SW480 (cell line): ENCODE results near the gene C1QTNF8.
A peak's percentile ranks its signal among the peaks of the same experiment; 100 is the strongest.

ENCODE experiments used
- DNase-seq: peaks from one replicate; pipeline ENCODE4 v3.0.0-alpha.2; 2016; ENCODE audit warnings: low spot score

The C1QTNF8 gene

GRCh38 chr16:1108299-1109252, 12.5 kb upstream of the C1QTNF8 start:
- no peak for DNase-seq

- DNase-seq: no peak
Measured at GRCh38 chr16:1107731-1108130, 11.7 kb upstream of the C1QTNF8 start.

GRCh38 chr16:1107141-1107540, 11.1 kb upstream of the C1QTNF8 start:
- DNase-seq: no peak

- no peak for DNase-seq
Measured at GRCh38 chr16:1106659-1107058, 10.6 kb upstream of the C1QTNF8 start.

GRCh38 chr16:1105888-1106620, 10.0 kb upstream of the C1QTNF8 start:
- peak; percentile 53 for DNase-seq

- DNase-seq: no peak
Measured at GRCh38 chr16:1103636-1103980, 7.6 kb upstream of the C1QTNF8 start.

- DNase-seq: peak; percentile 29
Measured at GRCh38 chr16:1102921-1103635, 7.0 kb upstream of the C1QTNF8 start.

GRCh38 chr16:1102333-1102700, 6.3 kb upstream of the C1QTNF8 start:
- no peak for DNase-seq

- no peak for DNase-seq
Measured at GRCh38 chr16:1101573-1102332, 5.7 kb upstream of the C1QTNF8 start.

GRCh38 chr16:1101133-1101532, 5.1 kb upstream of the C1QTNF8 start:
- no peak for DNase-seq

- no peak for DNase-seq
Measured at GRCh38 chr16:1100084-1100800, 4.2 kb upstream of the C1QTNF8 start.

GRCh38 chr16:1099189-1100083, 3.4 kb upstream of the C1QTNF8 start:
- no peak for DNase-seq

- DNase-seq: no peak
Measured at GRCh38 chr16:1098266-1098991, 2.4 kb upstream of the C1QTNF8 start.

- no peak for DNase-seq
Measured at GRCh38 chr16:1097800-1098199, 1.8 kb upstream of the C1QTNF8 start.

GRCh38 chr16:1097156-1097555, 1.1 kb upstream of the C1QTNF8 start:
- no peak for DNase-seq

GRCh38 chr16:1095450-1096168, 435 bp downstream of the C1QTNF8 start:
- no peak for DNase-seq

GRCh38 chr16:1094601-1095449, 1.2 kb downstream of the C1QTNF8 start:
- no peak for DNase-seq

GRCh38 chr16:1094124-1094479, 1.9 kb downstream of the C1QTNF8 start:
- DNase-seq: no peak
